ENCODE measurements around the gene INA. TPM values are rescaled to one million over a fixed set of nuclear protein-coding genes. Genes with fewer than 3 reads are reported as not detected.

The INA gene
- total and polyA plus RNA-seq, 2 donors (not counting 1 experiment from before 2014, with no cell fraction given), result 0.50 to 3.5 TPM

- DNase-seq (ENCODE audit: low read depth in 2 of 2), result peak; percentile 78 to 87
- no peaks in the 10 kb centered on the region for H3K36me3 ChIP-seq (ENCODE audit: control insufficient read depth, insufficient read depth, low read length)
- H3K9me3 ChIP-seq (ENCODE audit: control insufficient read depth, insufficient read depth, low read depth, low read length), result no peaks in the 10 kb centered on the region
- H3K4me2 ChIP-seq (ENCODE audit: extremely low read depth, insufficient read depth, low read length), result no peak overlapping the region
- H4K20me1 ChIP-seq (ENCODE audit: control insufficient read depth, extremely low read depth, insufficient read depth, low read length), result no peaks in the 10 kb centered on the region
- no peak overlapping the region for H3K9ac ChIP-seq (ENCODE audit: insufficient read depth, low read length)
- no peaks in the 10 kb centered on the region for H3K79me2 ChIP-seq (ENCODE audit: control insufficient read depth, insufficient read depth, low read length)
- H3K4me3 ChIP-seq (replicated peaks in 1 of 4; ENCODE audit: control extremely low read depth in 1 of 4, insufficient read depth in 1 of 4, low read depth in 3 of 4, low read length in 4 of 4), result no peak overlapping the region
- TF ChIP-seq EZH2 (IDR thresholded peaks at IDR 0.05; ENCODE audit: low read length, missing control alignments), result no peak
- TF ChIP-seq, protein P1, sequence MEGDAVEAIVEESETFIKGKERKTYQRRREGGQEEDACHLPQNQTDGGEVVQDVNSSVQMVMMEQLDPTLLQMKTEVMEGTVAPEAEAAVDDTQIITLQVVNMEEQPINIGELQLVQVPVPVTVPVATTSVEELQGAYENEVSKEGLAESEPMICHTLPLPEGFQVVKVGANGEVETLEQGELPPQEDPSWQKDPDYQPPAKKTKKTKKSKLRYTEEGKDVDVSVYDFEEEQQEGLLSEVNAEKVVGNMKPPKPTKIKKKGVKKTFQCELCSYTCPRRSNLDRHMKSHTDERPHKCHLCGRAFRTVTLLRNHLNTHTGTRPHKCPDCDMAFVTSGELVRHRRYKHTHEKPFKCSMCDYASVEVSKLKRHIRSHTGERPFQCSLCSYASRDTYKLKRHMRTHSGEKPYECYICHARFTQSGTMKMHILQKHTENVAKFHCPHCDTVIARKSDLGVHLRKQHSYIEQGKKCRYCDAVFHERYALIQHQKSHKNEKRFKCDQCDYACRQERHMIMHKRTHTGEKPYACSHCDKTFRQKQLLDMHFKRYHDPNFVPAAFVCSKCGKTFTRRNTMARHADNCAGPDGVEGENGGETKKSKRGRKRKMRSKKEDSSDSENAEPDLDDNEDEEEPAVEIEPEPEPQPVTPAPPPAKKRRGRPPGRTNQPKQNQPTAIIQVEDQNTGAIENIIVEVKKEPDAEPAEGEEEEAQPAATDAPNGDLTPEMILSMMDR (conservative IDR thresholded peaks at IDR 0.05 in 1 of 2, IDR thresholded peaks at IDR 0.05 in 1 of 2; ENCODE audit: low read depth in 1 of 2, low read length in 2 of 2), result no peak
- no peaks in the 10 kb centered on the region for H3K27me3 ChIP-seq (ENCODE audit: control insufficient read depth, insufficient read depth, low read length)
- H3K27ac ChIP-seq (ENCODE audit: insufficient read depth, low read length), result no peak overlapping the region
- no peak overlapping the region for H2AFZ ChIP-seq (ENCODE audit: low read length)
- peaks cover 2% of the 10 kb centered on the region for H3K4me1 ChIP-seq (ENCODE audit: control insufficient read depth, extremely low read depth, insufficient read depth, low read length)
These were observed 18.6 kb downstream of the INA start for GRCh38 chr10:103295374-103296015.

GRCh38 chr10:103307594-103307993 is 30.7 kb downstream of the INA start:
- Histone ChIP-seq H3K36me3 (ENCODE audit: control insufficient read depth, insufficient read depth, low read length) (no peaks in the 10 kb centered on the region), H4K20me1 (ENCODE audit: control insufficient read depth, extremely low read depth, insufficient read depth, low read length) (no peaks in the 10 kb centered on the region), H3K9me3 (ENCODE audit: control insufficient read depth, insufficient read depth, low read depth, low read length) (no peaks in the 10 kb centered on the region), H3K79me2 (ENCODE audit: control insufficient read depth, insufficient read depth, low read length) (no peaks in the 10 kb centered on the region), H3K9ac (ENCODE audit: insufficient read depth, low read length) (no peak overlapping the region), H3K4me2 (ENCODE audit: extremely low read depth, insufficient read depth, low read length) (no peak overlapping the region), H2AFZ (ENCODE audit: low read length) (no peak overlapping the region), H3K27ac (ENCODE audit: insufficient read depth, low read length) (no peak overlapping the region), H3K27me3 (ENCODE audit: control insufficient read depth, insufficient read depth, low read length) (no peaks in the 10 kb centered on the region), H3K4me1 (ENCODE audit: control insufficient read depth, extremely low read depth, insufficient read depth, low read length) (no peaks in the 10 kb centered on the region), H3K4me3 (replicated peaks in 1 of 4; ENCODE audit: control extremely low read depth in 1 of 4, insufficient read depth in 1 of 4, low read depth in 3 of 4, low read length in 4 of 4) (no peak overlapping the region)
- TF ChIP-seq, protein P1 (conservative IDR thresholded peaks at IDR 0.05 in 1 of 2, IDR thresholded peaks at IDR 0.05 in 1 of 2; ENCODE audit: low read depth in 1 of 2, low read length in 2 of 2), result no peak
- no peak for TF ChIP-seq EZH2 (IDR thresholded peaks at IDR 0.05; ENCODE audit: low read length, missing control alignments)
- DNase-seq (ENCODE audit: low read depth in 2 of 2), result no peak

GRCh38 chr10:103310197-103310596 is 33.3 kb downstream of the INA start:
- TF ChIP-seq EZH2 (IDR thresholded peaks at IDR 0.05; ENCODE audit: low read length, missing control alignments), result no peak
- TF ChIP-seq, protein P1 (conservative IDR thresholded peaks at IDR 0.05 in 1 of 2, IDR thresholded peaks at IDR 0.05 in 1 of 2; ENCODE audit: low read depth in 1 of 2, low read length in 2 of 2), result no peak
- H3K4me3 ChIP-seq (replicated peaks in 1 of 4; ENCODE audit: control extremely low read depth in 1 of 4, insufficient read depth in 1 of 4, low read depth in 3 of 4, low read length in 4 of 4), result no peak overlapping the region
- H2AFZ ChIP-seq (ENCODE audit: low read length), result no peak overlapping the region
- no peak overlapping the region for H3K4me2 ChIP-seq (ENCODE audit: extremely low read depth, insufficient read depth, low read length)
- H3K36me3 ChIP-seq (ENCODE audit: control insufficient read depth, insufficient read depth, low read length), result no peaks in the 10 kb centered on the region
- no peak for DNase-seq (ENCODE audit: low read depth in 2 of 2)
- no peaks in the 10 kb centered on the region for H3K9me3 ChIP-seq (ENCODE audit: control insufficient read depth, insufficient read depth, low read depth, low read length)
- H3K27ac ChIP-seq (ENCODE audit: insufficient read depth, low read length), result no peak overlapping the region
- no peak overlapping the region for H3K9ac ChIP-seq (ENCODE audit: insufficient read depth, low read length)
- H3K79me2 ChIP-seq (ENCODE audit: control insufficient read depth, insufficient read depth, low read length), result no peaks in the 10 kb centered on the region
- no peaks in the 10 kb centered on the region for H3K27me3 ChIP-seq (ENCODE audit: control insufficient read depth, insufficient read depth, low read length)
- no peaks in the 10 kb centered on the region for H4K20me1 ChIP-seq (ENCODE audit: control insufficient read depth, extremely low read depth, insufficient read depth, low read length)
- no peaks in the 10 kb centered on the region for H3K4me1 ChIP-seq (ENCODE audit: control insufficient read depth, extremely low read depth, insufficient read depth, low read length)

All from fibroblast of lung (primary cell).